Endothelial cell of umbilical vein (primary cell): ENCODE results near the gene CNPY3. TPM values are rescaled to one million over a fixed set of nuclear protein-coding genes. Genes with fewer than 3 reads are reported as not detected.

ENCODE experiments used
- BruUV-seq: library from RNA; stranded (reverse); fragments of 400-500 nt; replicated peaks from 2 replicates; lab custom pipeline; 2021; lab: Mats Ljungman, UMichigan
- CTCF ChIA-PET: fragments of 300-600, 350-600 bp; sonication (Branson Sonifier 250); formaldehyde crosslinking; loops from one replicate; lab custom pipeline; 2021; ENCODE audit warnings: antibody characterized with exemption, inconsistent platforms; lab: Charles Lee
- POLR2A ChIA-PET: fragments of 300-600, 350-600 bp; sonication (Branson Sonifier 250); formaldehyde crosslinking; loops from one replicate; lab custom pipeline; 2021; ENCODE audit warnings: antibody characterized with exemption, inconsistent platforms; lab: Charles Lee
- DNase-seq: peaks from one replicate; pipeline ENCODE4 v3.0.0-alpha.2; 2011; ENCODE audit warnings: low read depth, low spot score
- FAIRE-seq: peaks from 2 replicates; lab custom pipeline; 2011; peaks lifted over from hg19 to GRCh38; lab: Jason Lieb, UNC
- H2AFZ ChIP-seq: 2 replicates; pipeline ENCODE4 v1.6.0; 2012; ENCODE audit warnings: low read depth, low read length, control low read depth, inconsistent platforms
- H3K27ac ChIP-seq: 2 replicates; pipeline ENCODE4 v1.5.1; 2011; ENCODE audit warnings: low read depth, mild to moderate bottlenecking, control low read depth, low read length, moderate library complexity; ENCODE audit not compliant: insufficient read depth
- H3K27me3 ChIP-seq, 2 experiments: 2 replicates each; pipeline versions ENCODE4 v1.6.0 to v1.6.1; 2011; ENCODE audit warnings: low read length in 2 of 2, mixed read lengths in 1 of 2; ENCODE audit not compliant: control insufficient read depth in 2 of 2, insufficient read depth in 2 of 2
- H3K36me3 ChIP-seq, 2 experiments: 2 replicates in 1 of 2; 3 replicates in 1 of 2; pipeline ENCODE4 v1.5.1; 2011; ENCODE audit warnings: low read length in 2 of 2, mild to moderate bottlenecking in 1 of 2, moderate library complexity in 1 of 2; ENCODE audit not compliant: control insufficient read depth in 2 of 2, insufficient read depth in 2 of 2; ENCODE audit errors: extremely low read depth in 1 of 2
- H3K4me1 ChIP-seq: 3 replicates; pipeline ENCODE4 v1.5.1; 2011; ENCODE audit warnings: mild to moderate bottlenecking, low read length; ENCODE audit not compliant: control insufficient read depth, insufficient read depth; ENCODE audit errors: extremely low read depth
- H3K4me2 ChIP-seq: 2 replicates; pipeline ENCODE4 v1.6.1; 2011; ENCODE audit warnings: low read length, control low read depth, mixed read lengths; ENCODE audit not compliant: insufficient read depth
- H3K4me3 ChIP-seq, 3 experiments: fragments of 200-600 bp in 1 of 3; sonication (generic), shearing (Covaris generic) in 1 of 3; replicated peaks in 1 of 3; 2 replicates each; pipeline ENCODE4 v1.5.1; 2011 to 2016; ENCODE audit warnings: control low read depth in 3 of 3, low read length in 3 of 3, mild to moderate bottlenecking in 2 of 3, inconsistent platforms in 1 of 3, low read depth in 1 of 3, moderate library complexity in 1 of 3; ENCODE audit not compliant: insufficient read depth in 1 of 3
- H3K79me2 ChIP-seq: 2 replicates; pipeline ENCODE4 v1.6.0; 2012; ENCODE audit warnings: low read length, inconsistent platforms; ENCODE audit not compliant: control insufficient read depth, insufficient read depth
- H3K9ac ChIP-seq: replicated peaks from 2 replicates; pipeline ENCODE3; 2011; ENCODE audit warnings: low read length, control low read depth; ENCODE audit not compliant: insufficient read depth; ENCODE audit errors: extremely low read depth
- H3K9me1 ChIP-seq: replicated peaks from 3 replicates; pipeline ENCODE4 v1.6.0; 2011; ENCODE audit warnings: mild to moderate bottlenecking, low read length; ENCODE audit not compliant: control insufficient read depth, insufficient read depth; ENCODE audit errors: extremely low read depth
- H3K9me3 ChIP-seq: replicated peaks from 2 replicates; pipeline ENCODE4 v1.5.1; 2012; ENCODE audit warnings: low read length, inconsistent platforms; ENCODE audit not compliant: control insufficient read depth, insufficient read depth
- H4K20me1 ChIP-seq: replicated peaks from 2 replicates; pipeline ENCODE3; 2011; ENCODE audit warnings: mild to moderate bottlenecking, low read length; ENCODE audit not compliant: control insufficient read depth, insufficient read depth; ENCODE audit errors: extremely low read depth
- CTCF ChIP-seq, 2 donors: IDR thresholded peaks; 1 replicate in 1 of 2; 2 replicates in 1 of 2; pipeline ENCODE4 v1.5.1; 2011; ENCODE audit warnings: low read length in 2 of 2, mild to moderate bottlenecking in 2 of 2, moderate library complexity in 2 of 2, control low read depth in 1 of 2, inconsistent platforms in 1 of 2, low read depth in 1 of 2; ENCODE audit not compliant: insufficient read depth in 1 of 2; ENCODE audit errors: extremely low read depth in 1 of 2
- EZH2 ChIP-seq: IDR thresholded peaks from 2 replicates; pipeline ENCODE4 v1.6.1; 2012; ENCODE audit warnings: borderline replicate concordance, low read depth, mild to moderate bottlenecking, moderate library complexity, low read length, inconsistent platforms; ENCODE audit not compliant: severe bottlenecking
- FOS ChIP-seq: IDR thresholded peaks from 2 replicates; pipeline ENCODE4 v1.6.1; 2011; ENCODE audit warnings: mild to moderate bottlenecking, low read length, moderate library complexity, borderline replicate concordance; ENCODE audit not compliant: insufficient read depth
- GATA2 ChIP-seq: IDR thresholded peaks from 2 replicates; pipeline ENCODE4 v1.7.0; 2011; ENCODE audit warnings: low read depth, mild to moderate bottlenecking, moderate library complexity, mixed read lengths, low read length; ENCODE audit not compliant: insufficient read length, insufficient read depth
- JUN ChIP-seq: IDR thresholded peaks from 2 replicates; pipeline ENCODE4 v1.6.1; 2011; ENCODE audit warnings: borderline replicate concordance, low read depth; ENCODE audit not compliant: insufficient read length, insufficient read depth
- MAX ChIP-seq: IDR thresholded peaks from 2 replicates; pipeline ENCODE4 v1.6.1; 2011; ENCODE audit not compliant: insufficient read depth, insufficient read length
- MYC ChIP-seq: IDR thresholded peaks from one replicate; pipeline ENCODE4 v1.6.1; 2011; ENCODE audit warnings: mild to moderate bottlenecking, low read depth, low read length
- POLR2A ChIP-seq: IDR thresholded peaks from 2 replicates; pipeline ENCODE4 v1.6.1; 2012; ENCODE audit warnings: low read depth, mild to moderate bottlenecking, control low read depth, low read length
- POLR2AphosphoS5 ChIP-seq: IDR thresholded peaks from 2 replicates; pipeline ENCODE4 v1.6.1; 2012; ENCODE audit warnings: low read depth, mild to moderate bottlenecking, control low read depth, low read length, moderate library complexity; ENCODE audit not compliant: insufficient read depth
- dilution Hi-C: fragments of 300-500 bp; cut with MboI; formaldehyde crosslinking; loops from one replicate; pipeline ENCODE4 v1.15.0; 2019; ENCODE audit warnings: low sequenced_read_pairs; ENCODE audit not compliant: extremely low pct_ligation_motif_present
- intact Hi-C: fragments of 100-400 bp; cut with micrococcal nuclease; formaldehyde crosslinking; loops from one replicate; pipeline ENCODE4 v1.10.0; 2022
- polyA plus RNA-seq, 4 experiments: library from polyadenylated mRNA; depleted of rRNA in 3 of 4; stranded (reverse) in 3 of 4; unstranded in 1 of 4; fragments of >200 nt; gene quantifications; 2 replicates each; pipeline versions ENCODE4 v1.2.1 to v1.2.3, GENCODE V29; 2011 to 2012; ENCODE audit warnings: missing spikeins in 1 of 4
- total RNA-seq: library from RNA; stranded (reverse); gene quantifications from 2 replicates; pipeline ENCODE4 v1.2.3, GENCODE V29; 2021

The CNPY3 gene
- total and polyA plus RNA-seq, 2 donors (not counting 3 experiments of a cell fraction or from before 2014, with no cell fraction given), result 40.8 to 53.1 TPM

GRCh38 chr6:42916288-42916687 lies 13.0 kb upstream of the CNPY3 start:
- Histone ChIP-seq H3K4me3 (no peak overlapping the region), H3K9ac (no peak overlapping the region), H3K36me3 (no peaks in the 10 kb centered on the region), H4K20me1 (no peaks in the 10 kb centered on the region), H3K4me2 (no peak overlapping the region), H3K9me1 (no peaks in the 10 kb centered on the region), H3K4me1 (no peaks in the 10 kb centered on the region), H3K27ac (no peak overlapping the region), H3K79me2 (no peaks in the 10 kb centered on the region), H2AFZ (no peak overlapping the region), H3K9me3 (no peaks in the 10 kb centered on the region), H3K27me3 (peaks cover 0 to 4% of the 10 kb centered on the region in 2 experiments)
- dilution Hi-C loops (no loop called here), intact Hi-C loops (no loop called here)
- ChIA-PET CTCF (interaction anchor here (1.3 kb wide), 1 partner anchor 227 kb away, joined by 7 read pairs; no protein-coding TSS in a partner anchor), POLR2A (no interaction called here)
- BruUV-seq, result no TSS peak
- DNase-seq, result no peak
- TF ChIP-seq MYC, result no peak
- no peak for TF ChIP-seq GATA2
- no peak for TF ChIP-seq CTCF (IDR thresholded peaks at IDR 0.05; ENCODE audit: extremely low read depth in 1 of 2, insufficient read depth in 1 of 2, low read depth in 1 of 2, low read length in 2 of 2)
- no peak for TF ChIP-seq FOS
- no peak for TF ChIP-seq JUN
- TF ChIP-seq EZH2, result no peak
- no peak for TF ChIP-seq POLR2AphosphoS5
- no peak for TF ChIP-seq MAX
- TF ChIP-seq POLR2A, result no peak
- FAIRE-seq, result no peak
